Measurements from ENCODE around the gene VPS37B. TPM values are rescaled to one million over a fixed set of nuclear protein-coding genes. Genes with fewer than 3 reads are reported as not detected.

Gene VPS37B
- total RNA-seq, 1 experiment from 2014 or later: 12.3 TPM

DNA sequence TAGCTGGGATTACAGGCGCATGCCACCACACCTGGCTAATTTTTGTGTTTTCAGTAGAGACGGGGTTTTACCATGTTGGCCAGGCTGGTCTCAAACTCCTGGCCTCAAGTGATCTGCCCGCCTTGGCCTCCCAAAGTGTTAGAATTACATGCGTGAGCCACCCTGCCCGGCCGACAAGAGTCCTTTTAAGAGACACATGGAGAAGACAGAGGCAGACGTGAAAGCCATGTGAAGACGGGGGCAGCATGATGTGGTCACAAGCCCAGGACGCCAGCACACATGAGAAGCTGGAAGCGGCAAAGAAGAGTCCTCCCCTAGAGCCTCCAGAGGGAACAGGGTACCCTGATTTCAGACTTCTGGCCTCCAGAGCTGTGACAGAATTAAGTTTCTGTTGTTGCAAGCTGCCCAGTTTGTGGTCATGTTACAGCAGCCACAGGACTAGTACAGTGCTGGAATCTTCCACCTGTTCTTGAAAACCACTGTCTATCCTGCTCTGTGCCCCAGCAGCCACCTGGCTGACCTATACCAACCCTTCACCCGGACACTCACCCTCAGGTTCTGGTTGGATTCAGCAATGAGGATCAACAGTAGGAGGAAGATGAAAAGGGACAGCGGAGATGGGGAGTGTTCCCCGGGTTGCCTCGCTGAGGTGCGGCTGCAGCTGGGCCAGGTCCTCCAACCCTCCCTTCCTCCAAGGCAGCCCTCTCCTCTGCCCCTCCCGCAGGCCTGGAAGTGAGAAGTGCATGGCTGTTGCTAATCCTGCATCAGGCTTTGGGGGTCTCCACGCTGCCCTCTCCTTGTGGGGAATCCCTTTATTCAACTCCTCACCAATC lies 16.9 kb downstream of the VPS37B start:
- no peak overlapping the region for H2AFZ ChIP-seq (ENCODE audit: low read length)
- no peaks in the 10 kb centered on the region for H3K23me2 ChIP-seq (ENCODE audit: insufficient read length, low read depth, low read length, poor library complexity, severe bottlenecking)
- no peak overlapping the region for H2BK12ac ChIP-seq (ENCODE audit: insufficient read length, low read depth, low read length)
- no peak overlapping the region for H3K27ac Mint-ChIP-seq
- no peak for DNase-seq
- peaks cover 41% of the 10 kb centered on the region for H3K27me3 ChIP-seq (ENCODE audit: insufficient read depth, low read length)
- no peak overlapping the region for H3K18ac ChIP-seq (ENCODE audit: insufficient read length, low read depth, low read length)
- no peak overlapping the region for H2BK120ac ChIP-seq (ENCODE audit: low read depth, low read length, poor library complexity, severe bottlenecking)
- H3K27me3 Mint-ChIP-seq (ENCODE audit: low read depth): peaks cover 100% of the 10 kb centered on the region
- H3K79me2 ChIP-seq (ENCODE audit: insufficient read depth, low read length): 0 out of 2 replicates have a peak, but pooled peaks cover 2% of the 10 kb centered on the region
- no peaks in the 10 kb centered on the region for H4K20me1 ChIP-seq (ENCODE audit: control insufficient read depth, insufficient read depth, insufficient read length)
- H3K56ac ChIP-seq (ENCODE audit: insufficient read length, low read depth, low read length): no peak overlapping the region
- H4K5ac ChIP-seq (ENCODE audit: insufficient read length, low read depth, low read length): no peak overlapping the region
- TF ChIP-seq, protein P1, sequence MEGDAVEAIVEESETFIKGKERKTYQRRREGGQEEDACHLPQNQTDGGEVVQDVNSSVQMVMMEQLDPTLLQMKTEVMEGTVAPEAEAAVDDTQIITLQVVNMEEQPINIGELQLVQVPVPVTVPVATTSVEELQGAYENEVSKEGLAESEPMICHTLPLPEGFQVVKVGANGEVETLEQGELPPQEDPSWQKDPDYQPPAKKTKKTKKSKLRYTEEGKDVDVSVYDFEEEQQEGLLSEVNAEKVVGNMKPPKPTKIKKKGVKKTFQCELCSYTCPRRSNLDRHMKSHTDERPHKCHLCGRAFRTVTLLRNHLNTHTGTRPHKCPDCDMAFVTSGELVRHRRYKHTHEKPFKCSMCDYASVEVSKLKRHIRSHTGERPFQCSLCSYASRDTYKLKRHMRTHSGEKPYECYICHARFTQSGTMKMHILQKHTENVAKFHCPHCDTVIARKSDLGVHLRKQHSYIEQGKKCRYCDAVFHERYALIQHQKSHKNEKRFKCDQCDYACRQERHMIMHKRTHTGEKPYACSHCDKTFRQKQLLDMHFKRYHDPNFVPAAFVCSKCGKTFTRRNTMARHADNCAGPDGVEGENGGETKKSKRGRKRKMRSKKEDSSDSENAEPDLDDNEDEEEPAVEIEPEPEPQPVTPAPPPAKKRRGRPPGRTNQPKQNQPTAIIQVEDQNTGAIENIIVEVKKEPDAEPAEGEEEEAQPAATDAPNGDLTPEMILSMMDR (conservative IDR thresholded peaks at IDR 0.05): no peak
- no peak overlapping the region for H3K9ac ChIP-seq (ENCODE audit: extremely low read depth, insufficient read length, low read length)
- no peaks in the 10 kb centered on the region for H3K9me3 Mint-ChIP-seq
- H3K36me3 Mint-ChIP-seq (ENCODE audit: insufficient read depth in 1 of 3, low read depth in 3 of 3): peaks cover 0 to 5% (median 2%) of the 10 kb centered on the region in 3 experiments; a peak in 1 of 7 replicates
- no peak overlapping the region for H2AK5ac ChIP-seq (ENCODE audit: insufficient read length, low read length)
- H3K27ac ChIP-seq (ENCODE audit: insufficient read length, low read depth, low read length): no peak overlapping the region
- no CpG with 5 or more reads among the region's 17 CpGs for WGBS (ENCODE audit: extremely low coverage, insufficient read length, low lambda C conversion rate)
- H3T11ph ChIP-seq (ENCODE audit: low read length): no peak overlapping the region
- H2BK15ac ChIP-seq (ENCODE audit: low read depth, low read length): no peak overlapping the region
- no peaks in the 10 kb centered on the region for H3K9me3 ChIP-seq (ENCODE audit: control insufficient read depth, low read depth, low read length)
- H3K4me3 Mint-ChIP-seq: no peak overlapping the region
- H4K91ac ChIP-seq (ENCODE audit: insufficient read length, low read depth, low read length): no peak overlapping the region
- no peak overlapping the region for H3K23ac ChIP-seq (ENCODE audit: insufficient read length, low read depth, low read length)
- no peaks in the 10 kb centered on the region for H3K4me1 ChIP-seq (ENCODE audit: insufficient read depth, low read length)
- no peak overlapping the region for H3K4ac ChIP-seq (ENCODE audit: low read depth, low read length)
- no peak overlapping the region for H3K4me2 ChIP-seq (ENCODE audit: insufficient read depth, insufficient read length, low read length)
- H2BK20ac ChIP-seq (ENCODE audit: low read depth, low read length, poor library complexity, severe bottlenecking): no peak overlapping the region
- no peaks in the 10 kb centered on the region for H3K79me1 ChIP-seq (ENCODE audit: insufficient read depth, low read depth, low read length, poor library complexity, severe bottlenecking)
- H3K4me1 Mint-ChIP-seq: peaks cover 16 to 36% of the 10 kb centered on the region in 2 experiments
- no peak overlapping the region for H4K8ac ChIP-seq (replicated peaks; ENCODE audit: insufficient read length, low read depth, low read length)
- no peak overlapping the region; the same call in 1 of the 2 replicates for H3K14ac ChIP-seq (ENCODE audit: insufficient read depth, low read length)
- no peak overlapping the region for H2BK5ac ChIP-seq (ENCODE audit: insufficient read length, low read length)
